Osteocyte (in vitro differentiated cells): Measurements from ENCODE around the gene CCDC188. TPM values are rescaled to one million over a fixed set of nuclear protein-coding genes. Genes with fewer than 3 reads are reported as not detected.

Source experiments
- DNase-seq: peaks from one replicate; pipeline ENCODE4 v3.0.0; 2021; ENCODE audit warnings: mixed read lengths; ENCODE audit not compliant: unreplicated experiment; ENCODE audit errors: extremely low spot score
- H3K27ac Mint-ChIP-seq: one replicate; pipeline ENCODE4 v1.8.0; 2021; ENCODE audit warnings: mild to moderate bottlenecking, mixed read lengths; ENCODE audit not compliant: unreplicated experiment
- H3K27me3 Mint-ChIP-seq: one replicate; pipeline ENCODE4 v1.8.0; 2021; ENCODE audit warnings: mixed read lengths; ENCODE audit not compliant: unreplicated experiment
- H3K36me3 Mint-ChIP-seq: one replicate; pipeline ENCODE4 v1.8.0; 2021; ENCODE audit warnings: mixed read lengths; ENCODE audit not compliant: unreplicated experiment
- H3K4me1 Mint-ChIP-seq: one replicate; pipeline ENCODE4 v1.8.0; 2021; ENCODE audit warnings: mixed read lengths; ENCODE audit not compliant: unreplicated experiment
- H3K4me3 Mint-ChIP-seq: one replicate; pipeline ENCODE4 v1.8.0; 2021; ENCODE audit warnings: mild to moderate bottlenecking, moderate library complexity, mixed read lengths; ENCODE audit not compliant: unreplicated experiment
- H3K9me3 Mint-ChIP-seq: one replicate; pipeline ENCODE4 v1.8.0; 2021; ENCODE audit warnings: mixed read lengths; ENCODE audit not compliant: unreplicated experiment
- CTCF ChIP-seq: fragments of 200-600 bp; sonication (generic); IDR thresholded peaks from 2 replicates; pipeline ENCODE4 v1.5.0; 2021; ENCODE audit warnings: antibody characterized with exemption, mild to moderate bottlenecking, moderate library complexity
- total RNA-seq: library from RNA; stranded (reverse); gene quantifications from 2 replicates; pipeline ENCODE4 v1.2.1, GENCODE V29; 2021

The CCDC188 gene
- total RNA-seq, 1 donor from 2014 or later, result 0.56 TPM

- Mint-ChIP-seq H3K4me3 (no peak overlapping the region), H3K27me3 (no peaks in the 10 kb centered on the region), H3K9me3 (no peaks in the 10 kb centered on the region), H3K27ac (no peak overlapping the region), H3K36me3 (no peaks in the 10 kb centered on the region), H3K4me1 (peaks cover 9% of the 10 kb centered on the region)
- no peak for TF ChIP-seq CTCF
- DNase-seq, result no peak
Observed at GRCh38 chr22:20158391-20159036, 7.7 kb upstream of the CCDC188 start.

- Mint-ChIP-seq H3K4me3 (no peak overlapping the region), H3K4me1 (peaks cover 9% of the 10 kb centered on the region), H3K27ac (no peak overlapping the region), H3K27me3 (no peaks in the 10 kb centered on the region), H3K9me3 (no peaks in the 10 kb centered on the region), H3K36me3 (no peaks in the 10 kb centered on the region)
- no peak for TF ChIP-seq CTCF
- no peak for DNase-seq
Observed at GRCh38 chr22:20157430-20158183, 6.8 kb upstream of the CCDC188 start.

GRCh38 chr22:20156611-20157429 is 6.0 kb upstream of the CCDC188 start:
- peaks cover 9% of the 10 kb centered on the region for H3K4me1 Mint-ChIP-seq
- DNase-seq, result peak; percentile 94
- H3K27me3 Mint-ChIP-seq, result no peaks in the 10 kb centered on the region
- H3K27ac Mint-ChIP-seq, result no peak overlapping the region
- H3K36me3 Mint-ChIP-seq, result no peaks in the 10 kb centered on the region
- H3K9me3 Mint-ChIP-seq, result no peaks in the 10 kb centered on the region
- peak; percentile 97 for TF ChIP-seq CTCF
- H3K4me3 Mint-ChIP-seq, result no peak overlapping the region

- Mint-ChIP-seq H3K27ac (no peak overlapping the region), H3K9me3 (no peaks in the 10 kb centered on the region), H3K36me3 (no peaks in the 10 kb centered on the region), H3K4me3 (no peak overlapping the region), H3K27me3 (no peaks in the 10 kb centered on the region), H3K4me1 (peaks cover 9% of the 10 kb centered on the region)
- no peak for TF ChIP-seq CTCF
- no peak for DNase-seq
Observed at GRCh38 chr22:20156042-20156389, 5.2 kb upstream of the CCDC188 start.
